IMR-90 (cell line): ENCODE results near the gene EPSTI1. TPM values are rescaled to one million over a fixed set of nuclear protein-coding genes. Genes with fewer than 3 reads are reported as not detected.

Source experiments
- ATAC-seq: fragments of 200-7000 bp; cut with Tn5 transposase; 2 replicates; pipeline ENCODE4 v1.9.1; 2020; ENCODE audit warnings: low read depth, mild to moderate bottlenecking, moderate library complexity
- BruUV-seq: library from RNA; stranded (reverse); fragments of 400-500 nt; replicated peaks from 2 replicates; lab custom pipeline; 2021; lab: Mats Ljungman, UMichigan
- CTCF ChIA-PET: fragments of 300-600 bp; formaldehyde crosslinking; extraction: SDS; loops from one replicate; lab custom pipeline; 2021; ENCODE audit warnings: antibody characterized with exemption; lab: Yijun Ruan, JAX
- POLR2A ChIA-PET: fragments of 300-600 bp; sonication (Branson Sonifier 250); formaldehyde crosslinking; loops from one replicate; lab custom pipeline; 2022; ENCODE audit warnings: antibody characterized with exemption; ENCODE audit not compliant: unreplicated experiment; lab: Charles Lee
- DNase-seq: peaks from one replicate; pipeline ENCODE4 v3.0.0; 2013
- H2AFZ ChIP-seq: replicated peaks from 2 replicates; pipeline ENCODE3; 2013; ENCODE audit warnings: low read length, mild to moderate bottlenecking; ENCODE audit not compliant: poor library complexity
- H2AK5ac ChIP-seq: 2 replicates; pipeline ENCODE4 v1.6.1; 2013; ENCODE audit warnings: low read depth, low read length, inconsistent platforms
- H2AK9ac ChIP-seq: replicated peaks from 2 replicates; pipeline ENCODE3; 2013; ENCODE audit warnings: mild to moderate bottlenecking, low read depth, low read length, moderate library complexity; ENCODE audit not compliant: poor library complexity
- H2BK120ac ChIP-seq: 2 replicates; pipeline ENCODE4 v1.6.1; 2013; ENCODE audit warnings: low read depth, low read length, inconsistent platforms
- H2BK15ac ChIP-seq: 3 replicates; pipeline ENCODE4 v1.6.1; 2013; ENCODE audit warnings: low read depth, low read length, inconsistent platforms
- H2BK20ac ChIP-seq: 2 replicates; pipeline ENCODE4 v1.6.1; 2013; ENCODE audit warnings: low read depth, mild to moderate bottlenecking, inconsistent platforms, low read length, moderate library complexity
- H2BK5ac ChIP-seq: 2 replicates; pipeline ENCODE4 v1.6.1; 2013; ENCODE audit warnings: mild to moderate bottlenecking, low read depth, low read length, inconsistent platforms; ENCODE audit not compliant: poor library complexity, severe bottlenecking
- H3K14ac ChIP-seq: replicated peaks from 2 replicates; pipeline ENCODE4 v1.6.1; 2013; ENCODE audit warnings: low read depth, low read length, inconsistent platforms
- H3K18ac ChIP-seq: 2 replicates; pipeline ENCODE4 v1.6.1; 2013; ENCODE audit warnings: low read depth, low read length, control low read depth
- H3K23ac ChIP-seq: 2 replicates; pipeline ENCODE4 v1.6.1; 2013; ENCODE audit warnings: low read depth, low read length, inconsistent platforms
- H3K27ac ChIP-seq: 2 replicates; pipeline ENCODE4 v1.5.1; 2013; ENCODE audit warnings: mild to moderate bottlenecking, control low read depth, low read length; ENCODE audit not compliant: insufficient read depth
- H3K27me3 ChIP-seq: 2 replicates; pipeline ENCODE4 v1.6.1; 2013; ENCODE audit warnings: low read length; ENCODE audit not compliant: control insufficient read depth, insufficient read depth
- H3K36me3 ChIP-seq: 2 replicates; pipeline ENCODE4 v1.6.1; 2013; ENCODE audit warnings: low read length, mixed read lengths; ENCODE audit not compliant: control insufficient read depth, insufficient read depth
- H3K4ac ChIP-seq: 2 replicates; pipeline ENCODE4 v1.6.1; 2013; ENCODE audit warnings: low read depth, low read length, inconsistent platforms
- H3K4me1 ChIP-seq: 2 replicates; pipeline ENCODE4 v1.6.1; 2013; ENCODE audit warnings: low read length, mixed read lengths; ENCODE audit not compliant: control insufficient read depth, insufficient read depth
- H3K4me2 ChIP-seq: 2 replicates; pipeline ENCODE4 v1.6.1; 2013; ENCODE audit warnings: low read depth, mild to moderate bottlenecking, control low read depth, low read length, moderate library complexity
- H3K4me3 ChIP-seq: 2 replicates; pipeline ENCODE4 v1.5.1; 2013; ENCODE audit warnings: low read depth, mild to moderate bottlenecking, control low read depth, low read length, moderate library complexity; ENCODE audit not compliant: insufficient read depth
- H3K56ac ChIP-seq: 2 replicates; pipeline ENCODE4 v1.6.1; 2013; ENCODE audit warnings: low read length, inconsistent platforms; ENCODE audit not compliant: insufficient read depth; ENCODE audit errors: extremely low read depth
- H3K79me1 ChIP-seq, 2 experiments: 2 replicates each; pipeline ENCODE4 v1.6.1; 2013; ENCODE audit warnings: low read length in 2 of 2, inconsistent platforms in 1 of 2, low read depth in 1 of 2
- H3K9ac ChIP-seq: 2 replicates; pipeline ENCODE4 v1.6.1; 2013; ENCODE audit warnings: low read depth, low read length, control low read depth
- H3K9me1 ChIP-seq: 2 replicates; pipeline ENCODE4 v1.6.1; 2013; ENCODE audit warnings: low read length, inconsistent platforms; ENCODE audit not compliant: insufficient read depth
- H3K9me3 ChIP-seq: 2 replicates; pipeline ENCODE4 v1.6.1; 2013; ENCODE audit warnings: low read length; ENCODE audit not compliant: control insufficient read depth, insufficient read depth
- H4K20me1 ChIP-seq: 2 replicates; pipeline ENCODE4 v1.6.1; 2013; ENCODE audit warnings: low read length, inconsistent platforms; ENCODE audit not compliant: insufficient read depth
- H4K5ac ChIP-seq: 2 replicates; pipeline ENCODE4 v1.6.1; 2013; ENCODE audit warnings: mild to moderate bottlenecking, low read depth, low read length, control low read depth
- H4K8ac ChIP-seq, 2 experiments: 2 replicates each; pipeline ENCODE4 v1.6.1; 2013; ENCODE audit warnings: low read depth in 2 of 2, low read length in 2 of 2, control low read depth in 1 of 2, inconsistent platforms in 1 of 2
- H4K91ac ChIP-seq: 2 replicates; pipeline ENCODE4 v1.6.1; 2013; ENCODE audit warnings: low read depth, low read length, inconsistent platforms; ENCODE audit not compliant: insufficient read depth
- BHLHE40 ChIP-seq: fragments of 150-350 bp; IDR thresholded peaks from 2 replicates; pipeline ENCODE4 v1.6.1; 2016; ENCODE audit warnings: mild to moderate bottlenecking, low read depth, low read length
- CEBPB ChIP-seq: IDR thresholded peaks from 2 replicates; pipeline ENCODE4 v1.6.1; 2012; ENCODE audit warnings: low read depth, low read length, improper control_type of control experiment
- CHD1 ChIP-seq: IDR thresholded peaks from 2 replicates; pipeline ENCODE4 v1.6.1; 2012; ENCODE audit warnings: low read depth, low read length, improper control_type of control experiment
- FOS ChIP-seq: fragments of 150-350 bp; IDR thresholded peaks from 2 replicates; pipeline ENCODE4 v1.6.1; 2016; ENCODE audit warnings: low read depth, low read length
- MAZ ChIP-seq: IDR thresholded peaks from 2 replicates; pipeline ENCODE4 v1.6.1; 2012; ENCODE audit warnings: low read depth, mild to moderate bottlenecking, low read length, improper control_type of control experiment, moderate library complexity, borderline replicate concordance
- NFE2L2 ChIP-seq: fragments of 150-350 bp; IDR thresholded peaks from 2 replicates; pipeline ENCODE4 v1.6.1; 2016; ENCODE audit warnings: low read depth, mild to moderate bottlenecking, low read length
- POLR2A ChIP-seq: IDR thresholded peaks from 2 replicates; pipeline ENCODE4 v1.6.1; 2012; ENCODE audit warnings: mild to moderate bottlenecking, low read depth, low read length
- RAD21 ChIP-seq: IDR thresholded peaks from 2 replicates; pipeline ENCODE4 v1.6.1; 2012; ENCODE audit warnings: low read length, improper control_type of control experiment
- RCOR1 ChIP-seq: IDR thresholded peaks from 2 replicates; pipeline ENCODE4 v1.6.1; 2012; ENCODE audit warnings: mild to moderate bottlenecking, low read length, improper control_type of control experiment; ENCODE audit not compliant: insufficient replicate concordance
- RFX5 ChIP-seq: IDR thresholded peaks from 2 replicates; pipeline ENCODE4 v1.8.0; 2012; ENCODE audit warnings: low read depth, mild to moderate bottlenecking, low read length, moderate library complexity
- WGBS, 2 experiments: methylation state at CpG; one replicate each; pipeline versions ENCODE4 v1.1.5 to v1.1.7; 2013; ENCODE audit warnings: missing lambda C conversion rate in 2 of 2; ENCODE audit not compliant: insufficient read length in 1 of 2; ENCODE audit errors: extremely low coverage in 2 of 2; 5-methylcytosine and 5-hydroxymethylcytosine counted together
- dilution Hi-C: fragments of 300-500 bp; cut with HindIII; formaldehyde crosslinking; loops from one replicate; pipeline ENCODE4 v1.14.3; 2018; ENCODE audit warnings: low sequenced_read_pairs; ENCODE audit not compliant: unreplicated experiment
- in situ Hi-C: fragments of 300-500 bp; cut with MboI; formaldehyde crosslinking; loops from 3 replicates; pipeline ENCODE4 v1.14.3; 2019; ENCODE audit warnings: low sequenced_read_pairs, inconsistent platforms, mixed read lengths
- intact Hi-C: fragments of 100-400 bp; cut with micrococcal nuclease; formaldehyde crosslinking; loops from 2 replicates; pipeline ENCODE4 v1.10.0; 2022
- polyA plus RNA-seq, 3 experiments: library from polyadenylated mRNA; depleted of rRNA; stranded (reverse); fragments of >200 nt; gene quantifications; 2 replicates each; pipeline ENCODE4 v1.2.3, GENCODE V29; 2012; ENCODE audit warnings: low replicate concordance in 1 of 3
- total RNA-seq: library from RNA; depleted of rRNA; stranded (reverse); fragments of >200 nt; gene quantifications from 2 replicates; pipeline ENCODE4 v1.2.3, GENCODE V29; 2012
- TF ChIP-seq, protein P1 (sequence below): fragments of 150-350 bp; IDR thresholded peaks from 2 replicates; pipeline ENCODE4 v1.6.1; 2016; ENCODE audit warnings: low read depth, mild to moderate bottlenecking, low read length, moderate library complexity, borderline replicate concordance
- TF ChIP-seq, protein P2 (sequence below): fragments of 150-350 bp; IDR thresholded peaks from 2 replicates; pipeline ENCODE4 v1.6.1; 2017; ENCODE audit warnings: mild to moderate bottlenecking, antibody characterized with exemption, low read length, low read depth

The EPSTI1 gene
- total and polyA plus RNA-seq, 2 of the 4 experiments (the other 2 are of a cell fraction), result 0.90 to 1.6 TPM

DNA sequence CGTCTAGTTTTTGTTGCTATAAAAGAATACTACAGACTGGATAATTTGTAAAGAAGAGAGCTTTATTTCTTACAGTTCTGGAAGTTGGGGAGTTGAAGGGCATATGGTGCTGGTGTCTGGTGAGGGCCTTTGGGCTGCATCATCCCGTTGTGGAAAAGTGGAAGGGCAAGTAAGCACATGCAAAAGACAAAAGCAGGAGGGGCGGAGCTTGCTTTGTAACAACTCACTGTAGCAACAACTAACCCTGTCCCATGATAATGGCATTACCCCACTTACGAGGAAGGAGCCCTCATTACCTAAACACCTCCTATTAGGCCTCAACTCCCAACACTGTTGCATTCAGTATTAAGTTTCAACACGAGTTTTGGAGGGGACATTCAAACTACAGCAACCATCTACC is 24.2 kb upstream of the EPSTI1 start:
- in situ Hi-C loops (no loop called here), intact Hi-C loops (no loop called here), dilution Hi-C loops (no loop called here)
- Histone ChIP-seq H3K4me3 (no peak overlapping the region), H3K27me3 (no peaks in the 10 kb centered on the region), H2AK9ac (no peak overlapping the region), H3K56ac (no peak overlapping the region), H3K14ac (no peak overlapping the region), H4K5ac (no peak overlapping the region), H3K4ac (no peak overlapping the region; the same call in 1 of the 2 replicates), H3K4me2 (no peak overlapping the region), H3K27ac (no peak overlapping the region), H3K36me3 (no peaks in the 10 kb centered on the region), H2BK20ac (no peak overlapping the region), H2AFZ (no peak overlapping the region), H2AK5ac (no peak overlapping the region), H3K4me1 (no peaks in the 10 kb centered on the region), H4K8ac (no peak overlapping the region), H3K18ac (no peak overlapping the region), H2BK5ac (no peak overlapping the region), H4K20me1 (no peaks in the 10 kb centered on the region), H2BK120ac (no peak overlapping the region), H4K91ac (no peak overlapping the region), H3K9ac (no peak overlapping the region), H2BK15ac (no peak overlapping the region), H3K23ac (no peak overlapping the region), H3K79me1 (no peaks in the 10 kb centered on the region), H3K9me3 (no peaks in the 10 kb centered on the region), H3K9me1 (no peaks in the 10 kb centered on the region)
- BruUV-seq, result no TSS peak
- no peak for ATAC-seq
- TF ChIP-seq, protein P1, sequence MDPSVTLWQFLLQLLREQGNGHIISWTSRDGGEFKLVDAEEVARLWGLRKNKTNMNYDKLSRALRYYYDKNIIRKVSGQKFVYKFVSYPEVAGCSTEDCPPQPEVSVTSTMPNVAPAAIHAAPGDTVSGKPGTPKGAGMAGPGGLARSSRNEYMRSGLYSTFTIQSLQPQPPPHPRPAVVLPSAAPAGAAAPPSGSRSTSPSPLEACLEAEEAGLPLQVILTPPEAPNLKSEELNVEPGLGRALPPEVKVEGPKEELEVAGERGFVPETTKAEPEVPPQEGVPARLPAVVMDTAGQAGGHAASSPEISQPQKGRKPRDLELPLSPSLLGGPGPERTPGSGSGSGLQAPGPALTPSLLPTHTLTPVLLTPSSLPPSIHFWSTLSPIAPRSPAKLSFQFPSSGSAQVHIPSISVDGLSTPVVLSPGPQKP, result no peak
- TF ChIP-seq RAD21 (no peak), CEBPB (no peak), RCOR1 (no peak), BHLHE40 (no peak), RFX5 (no peak), CHD1 (no peak), NFE2L2 (no peak), POLR2A (no peak), FOS (no peak), MAZ (no peak)
- TF ChIP-seq, protein P2, sequence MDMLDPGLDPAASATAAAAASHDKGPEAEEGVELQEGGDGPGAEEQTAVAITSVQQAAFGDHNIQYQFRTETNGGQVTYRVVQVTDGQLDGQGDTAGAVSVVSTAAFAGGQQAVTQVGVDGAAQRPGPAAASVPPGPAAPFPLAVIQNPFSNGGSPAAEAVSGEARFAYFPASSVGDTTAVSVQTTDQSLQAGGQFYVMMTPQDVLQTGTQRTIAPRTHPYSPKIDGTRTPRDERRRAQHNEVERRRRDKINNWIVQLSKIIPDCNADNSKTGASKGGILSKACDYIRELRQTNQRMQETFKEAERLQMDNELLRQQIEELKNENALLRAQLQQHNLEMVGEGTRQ, result no peak
- ChIA-PET CTCF (no interaction called here), POLR2A (no interaction called here)
- WGBS, 2 experiments, result 60% methylated on average over 1 of the region's 5 CpGs; no CpG with 5 or more reads in 1 of the 2 experiments
- DNase-seq, result no peak
